ENCODE measurements around the gene RABAC1.

DNA sequence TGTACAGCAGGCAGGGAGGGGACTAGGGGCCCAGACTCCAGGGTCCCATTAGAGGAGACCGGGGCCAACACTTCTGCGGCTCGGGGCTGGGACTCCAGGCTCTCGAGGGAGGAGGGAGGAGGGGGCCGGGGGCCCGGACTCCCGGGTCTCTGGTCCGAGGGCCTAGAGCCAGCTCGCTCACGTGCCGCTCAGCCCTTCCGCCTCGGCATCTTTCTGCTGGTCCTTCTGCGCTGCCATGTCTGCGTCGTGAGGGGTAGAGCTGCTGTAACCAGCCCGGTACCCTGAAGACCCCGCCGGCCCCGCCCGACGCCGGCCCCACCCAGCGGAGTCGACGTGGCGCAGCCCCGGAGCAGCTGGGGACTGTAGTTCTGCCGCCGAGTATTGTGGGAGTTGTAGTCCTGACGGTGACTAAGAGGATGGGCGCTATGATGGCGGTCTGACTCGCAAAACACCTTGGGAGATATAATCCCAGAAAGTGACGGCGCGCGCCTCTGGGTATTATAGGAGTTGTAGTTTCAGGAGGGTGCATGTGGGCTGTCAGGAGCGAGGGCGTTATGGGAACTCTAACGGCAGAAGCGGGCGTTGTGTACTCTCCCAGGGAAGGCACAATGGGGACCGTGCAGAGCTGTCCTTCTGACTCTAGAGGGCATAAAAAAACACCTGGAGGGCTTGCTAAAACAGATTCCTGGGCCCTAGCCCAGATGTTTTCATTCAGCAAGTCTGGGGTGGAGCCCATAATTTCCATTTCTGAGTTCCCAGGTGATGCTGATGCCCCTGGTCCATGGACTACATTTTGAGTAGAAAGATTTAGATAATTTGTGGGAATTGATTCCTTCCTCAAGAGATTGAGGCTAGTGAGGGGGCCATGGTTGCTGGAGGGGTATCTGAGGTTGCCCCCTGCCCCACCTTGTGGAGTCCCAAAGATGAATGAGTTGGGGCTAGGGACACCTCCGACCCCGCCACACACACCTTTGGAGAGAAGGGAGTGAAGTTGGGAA, at the start of gene RABAC1:
- no peak for TF ChIP-seq SIN3A (IDR thresholded peaks at IDR 0.05; ENCODE audit: borderline replicate concordance, insufficient read depth, low read depth, low read length)
- no peak for TF ChIP-seq CTCF (IDR thresholded peaks at IDR 0.05)
